ENCODE results near the gene MSI1.

Gene MSI1

DNA sequence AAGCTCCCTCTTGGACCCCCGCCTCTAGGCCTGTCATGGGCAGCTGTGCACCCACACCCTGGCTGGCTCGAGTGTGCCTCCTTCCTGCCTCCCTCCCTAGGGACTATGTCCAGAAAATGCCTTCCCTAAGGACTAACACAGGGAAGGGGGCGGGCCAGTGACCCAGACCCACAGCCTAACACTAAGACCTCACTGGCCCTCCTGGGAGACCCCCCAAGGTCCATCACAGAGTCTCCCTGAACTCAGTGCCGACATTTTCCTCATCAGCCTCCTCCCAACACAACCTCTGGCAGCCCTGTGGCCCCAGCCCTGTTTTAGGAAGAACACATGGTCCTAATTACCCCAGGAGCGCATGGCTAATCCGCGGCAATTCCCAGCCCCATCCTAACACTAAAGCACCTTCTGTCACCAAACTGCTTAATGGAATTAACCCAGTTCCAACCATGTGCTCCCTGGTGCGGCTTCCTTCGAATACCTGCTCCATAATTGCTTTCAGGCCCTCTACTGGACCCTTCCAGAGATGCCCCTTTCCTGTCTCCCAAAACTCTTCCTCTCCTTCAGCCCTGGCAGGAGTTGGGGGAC lies 5.6 kb downstream of the MSI1 start:
- TF ChIP-seq, protein P1, sequence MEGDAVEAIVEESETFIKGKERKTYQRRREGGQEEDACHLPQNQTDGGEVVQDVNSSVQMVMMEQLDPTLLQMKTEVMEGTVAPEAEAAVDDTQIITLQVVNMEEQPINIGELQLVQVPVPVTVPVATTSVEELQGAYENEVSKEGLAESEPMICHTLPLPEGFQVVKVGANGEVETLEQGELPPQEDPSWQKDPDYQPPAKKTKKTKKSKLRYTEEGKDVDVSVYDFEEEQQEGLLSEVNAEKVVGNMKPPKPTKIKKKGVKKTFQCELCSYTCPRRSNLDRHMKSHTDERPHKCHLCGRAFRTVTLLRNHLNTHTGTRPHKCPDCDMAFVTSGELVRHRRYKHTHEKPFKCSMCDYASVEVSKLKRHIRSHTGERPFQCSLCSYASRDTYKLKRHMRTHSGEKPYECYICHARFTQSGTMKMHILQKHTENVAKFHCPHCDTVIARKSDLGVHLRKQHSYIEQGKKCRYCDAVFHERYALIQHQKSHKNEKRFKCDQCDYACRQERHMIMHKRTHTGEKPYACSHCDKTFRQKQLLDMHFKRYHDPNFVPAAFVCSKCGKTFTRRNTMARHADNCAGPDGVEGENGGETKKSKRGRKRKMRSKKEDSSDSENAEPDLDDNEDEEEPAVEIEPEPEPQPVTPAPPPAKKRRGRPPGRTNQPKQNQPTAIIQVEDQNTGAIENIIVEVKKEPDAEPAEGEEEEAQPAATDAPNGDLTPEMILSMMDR (IDR thresholded peaks at IDR 0.05; ENCODE audit: low read depth, low read length), result no peak
- no peak for DNase-seq (ENCODE audit: extremely low read depth, low read depth)

DNA sequence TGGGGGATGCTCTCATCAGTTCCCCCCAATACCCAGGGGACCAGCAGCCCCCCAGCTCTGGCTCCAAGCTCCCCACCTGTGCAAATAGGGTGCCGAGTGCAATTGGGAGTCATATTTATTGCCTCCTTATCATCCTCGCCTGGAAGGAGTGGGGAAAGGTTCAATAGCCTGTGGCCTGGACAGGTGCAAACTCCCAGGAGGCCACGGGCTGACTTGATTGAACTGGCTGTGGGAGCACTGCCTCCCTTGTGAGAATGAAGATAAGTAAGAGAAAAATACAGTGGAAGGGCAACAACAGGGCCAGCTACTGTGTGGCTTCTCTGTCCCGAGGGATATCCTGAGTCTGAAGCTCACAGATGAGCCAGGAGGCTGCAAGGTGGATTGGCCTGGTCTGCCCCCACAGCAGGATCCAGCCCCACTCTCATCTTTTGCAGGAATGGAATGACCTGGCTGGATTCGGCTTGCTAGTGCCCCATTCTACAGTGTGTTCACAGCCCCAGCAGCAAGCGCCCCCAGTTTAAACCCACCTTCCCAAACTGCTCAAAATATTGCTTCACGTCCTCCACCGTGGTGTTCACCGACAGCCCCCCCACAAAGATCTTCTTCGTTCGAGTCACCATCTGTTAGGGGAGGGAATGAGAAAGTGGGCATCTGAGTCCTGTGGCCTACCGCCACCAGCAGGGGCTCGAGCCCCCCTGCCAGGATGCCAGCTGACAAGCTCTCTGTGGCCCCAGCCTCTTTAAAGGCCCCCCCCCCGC lies 6.3 kb downstream of the MSI1 start:
- TF ChIP-seq, protein P1 (IDR thresholded peaks at IDR 0.05; ENCODE audit: low read depth, low read length), result no peak
- no peak for DNase-seq (ENCODE audit: extremely low read depth, low read depth)

DNA sequence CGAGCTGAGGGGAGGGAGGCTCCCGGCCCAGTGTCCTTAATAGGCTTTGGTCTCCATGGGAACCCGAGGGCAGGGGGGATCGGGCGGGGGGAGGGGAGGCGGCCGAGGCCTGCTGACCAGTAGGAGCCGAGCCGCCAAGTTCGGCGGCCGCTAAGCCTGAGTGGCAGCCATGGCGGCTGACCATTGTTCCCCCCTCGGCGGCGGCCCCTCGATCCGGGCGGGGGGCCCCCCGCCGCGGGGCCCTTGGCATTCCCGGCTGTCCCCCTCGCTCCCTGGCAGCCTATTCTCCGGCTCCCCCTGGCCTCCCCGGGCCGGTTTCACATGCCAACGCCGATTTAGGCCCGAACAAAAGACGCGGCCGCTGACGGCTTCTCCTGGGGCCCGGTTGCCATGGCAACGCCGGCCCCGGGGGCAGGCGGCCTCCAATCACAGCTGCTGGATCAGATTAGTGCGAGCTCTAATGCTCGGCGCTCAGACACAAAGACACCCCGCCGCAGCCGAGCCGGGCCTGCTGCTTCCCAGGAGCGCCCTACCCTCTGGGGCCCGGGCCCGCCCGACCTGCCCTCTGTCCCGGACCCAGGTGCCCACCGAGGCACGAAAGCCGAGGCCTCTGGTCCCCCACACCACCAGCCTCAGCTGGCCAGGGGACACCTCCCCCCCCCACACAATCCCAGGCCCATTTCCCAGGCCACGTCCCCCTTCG lies 7.3 kb downstream of the MSI1 start:
- DNase-seq (ENCODE audit: extremely low read depth, low read depth), result peak; percentile 25
- TF ChIP-seq, protein P1 (IDR thresholded peaks at IDR 0.05; ENCODE audit: low read depth, low read length), result no peak

DNA sequence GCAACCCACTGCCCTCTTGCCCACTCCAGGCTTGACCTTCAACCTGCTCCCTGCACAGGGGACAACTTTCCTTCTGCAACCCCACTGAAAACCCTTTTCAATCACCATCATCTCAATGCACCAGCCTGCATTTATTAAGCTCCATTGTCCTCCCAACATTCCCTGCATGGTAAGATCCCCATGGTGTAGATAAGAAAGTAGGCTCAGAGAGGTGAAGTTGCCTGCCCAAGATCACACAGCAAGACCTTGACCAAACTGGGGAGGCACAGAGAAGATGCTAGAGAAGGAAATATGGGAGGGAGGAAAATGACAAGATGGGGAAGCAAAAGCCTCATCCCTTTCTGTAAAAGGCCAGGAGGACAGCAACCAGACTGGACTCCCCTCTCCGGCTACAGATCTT lies 9.8 kb downstream of the MSI1 start:
- no peak for DNase-seq (ENCODE audit: extremely low read depth, low read depth)
- TF ChIP-seq, protein P1 (IDR thresholded peaks at IDR 0.05; ENCODE audit: low read depth, low read length), result no peak

GRCh38 chr12:120358412-120359100 lies 10.4 kb downstream of the MSI1 start:
- no peak for DNase-seq (ENCODE audit: extremely low read depth, low read depth)
- TF ChIP-seq, protein P1 (IDR thresholded peaks at IDR 0.05; ENCODE audit: low read depth, low read length), result no peak

- no peak for DNase-seq (ENCODE audit: extremely low read depth, low read depth)
- TF ChIP-seq, protein P1 (IDR thresholded peaks at IDR 0.05; ENCODE audit: low read depth, low read length), result no peak
Measured at GRCh38 chr12:120357104-120357503, 11.9 kb downstream of the MSI1 start.
